ENCODE measurements around the gene ZFPL1.

The ZFPL1 gene

GRCh38 chr11:65072631-65072966 lies 11.4 kb upstream of the ZFPL1 start:
- Histone ChIP-seq H3K27ac (ENCODE audit: low read depth in 2 of 2, low read length in 2 of 2) (no peak overlapping the region), H3K9ac (ENCODE audit: low read depth in 1 of 2, low read length in 2 of 2) (no peak overlapping the region), H3K9me3 (ENCODE audit: control insufficient read depth in 2 of 2, low read length in 2 of 2) (no peaks in the 10 kb centered on the region), H3K4me3 (ENCODE audit: low read length in 2 of 2) (no peak overlapping the region), H3K36me3 (ENCODE audit: control insufficient read depth in 2 of 2, insufficient read depth in 2 of 2, low read length in 2 of 2) (no peaks in the 10 kb centered on the region), H3K27me3 (ENCODE audit: control insufficient read depth in 2 of 2, insufficient read depth in 2 of 2, low read length in 2 of 2) (no peaks in the 10 kb centered on the region), H3K4me1 (ENCODE audit: control insufficient read depth in 2 of 2, insufficient read depth in 2 of 2, low read length in 2 of 2) (no peaks in the 10 kb centered on the region)

GRCh38 chr11:65077451-65077850 lies 6.6 kb upstream of the ZFPL1 start:
- Histone ChIP-seq H3K9me3 (ENCODE audit: control insufficient read depth in 2 of 2, low read length in 2 of 2) (no peaks in the 10 kb centered on the region), H3K4me1 (ENCODE audit: control insufficient read depth in 2 of 2, insufficient read depth in 2 of 2, low read length in 2 of 2) (peaks cover 3 to 6% of the 10 kb centered on the region in 2 donors), H3K27me3 (ENCODE audit: control insufficient read depth in 2 of 2, insufficient read depth in 2 of 2, low read length in 2 of 2) (no peaks in the 10 kb centered on the region), H3K4me3 (ENCODE audit: low read length in 2 of 2) (no peak overlapping the region), H3K27ac (ENCODE audit: low read depth in 2 of 2, low read length in 2 of 2) (no peak overlapping the region), H3K9ac (ENCODE audit: low read depth in 1 of 2, low read length in 2 of 2) (no peak overlapping the region), H3K36me3 (ENCODE audit: control insufficient read depth in 2 of 2, insufficient read depth in 2 of 2, low read length in 2 of 2) (no peaks in the 10 kb centered on the region)

GRCh38 chr11:65078151-65078550 lies 5.9 kb upstream of the ZFPL1 start:
- H3K9ac ChIP-seq (ENCODE audit: low read depth in 1 of 2, low read length in 2 of 2), result peak overlapping the region in 1 of 2 donors; percentile 26
- peaks cover 6% of the 10 kb centered on the region in 2 donors for H3K4me1 ChIP-seq (ENCODE audit: control insufficient read depth in 2 of 2, insufficient read depth in 2 of 2, low read length in 2 of 2)
- no peak overlapping the region for H3K27ac ChIP-seq (ENCODE audit: low read depth in 2 of 2, low read length in 2 of 2)
- no peaks in the 10 kb centered on the region for H3K36me3 ChIP-seq (ENCODE audit: control insufficient read depth in 2 of 2, insufficient read depth in 2 of 2, low read length in 2 of 2)
- H3K27me3 ChIP-seq (ENCODE audit: control insufficient read depth in 2 of 2, insufficient read depth in 2 of 2, low read length in 2 of 2), result no peaks in the 10 kb centered on the region
- no peaks in the 10 kb centered on the region for H3K9me3 ChIP-seq (ENCODE audit: control insufficient read depth in 2 of 2, low read length in 2 of 2)
- H3K4me3 ChIP-seq (ENCODE audit: low read length in 2 of 2), result no peak overlapping the region

GRCh38 chr11:65078786-65079342 lies 5.2 kb upstream of the ZFPL1 start:
- H3K4me1 ChIP-seq (ENCODE audit: control insufficient read depth in 2 of 2, insufficient read depth in 2 of 2, low read length in 2 of 2), result peaks cover 12% of the 10 kb centered on the region in 2 donors
- no peak overlapping the region for H3K4me3 ChIP-seq (ENCODE audit: low read length in 2 of 2)
- H3K36me3 ChIP-seq (ENCODE audit: control insufficient read depth in 2 of 2, insufficient read depth in 2 of 2, low read length in 2 of 2), result no peaks in the 10 kb centered on the region
- H3K9ac ChIP-seq (ENCODE audit: low read depth in 1 of 2, low read length in 2 of 2), result no peak overlapping the region
- no peaks in the 10 kb centered on the region for H3K27me3 ChIP-seq (ENCODE audit: control insufficient read depth in 2 of 2, insufficient read depth in 2 of 2, low read length in 2 of 2)
- H3K9me3 ChIP-seq (ENCODE audit: control insufficient read depth in 2 of 2, low read length in 2 of 2), result no peaks in the 10 kb centered on the region
- no peak overlapping the region for H3K27ac ChIP-seq (ENCODE audit: low read depth in 2 of 2, low read length in 2 of 2)

- Histone ChIP-seq H3K27me3 (ENCODE audit: control insufficient read depth in 2 of 2, insufficient read depth in 2 of 2, low read length in 2 of 2) (no peaks in the 10 kb centered on the region), H3K4me1 (ENCODE audit: control insufficient read depth in 2 of 2, insufficient read depth in 2 of 2, low read length in 2 of 2) (peaks cover 15 to 24% of the 10 kb centered on the region in 2 donors), H3K27ac (ENCODE audit: low read depth in 2 of 2, low read length in 2 of 2) (peak overlapping the region in 1 of 2 donors; percentile 96), H3K4me3 (ENCODE audit: low read length in 2 of 2) (peak overlapping the region; percentile 70 to 97), H3K9ac (ENCODE audit: low read depth in 1 of 2, low read length in 2 of 2) (peak overlapping the region; percentile 56 to 75), H3K9me3 (ENCODE audit: control insufficient read depth in 2 of 2, low read length in 2 of 2) (no peaks in the 10 kb centered on the region), H3K36me3 (ENCODE audit: control insufficient read depth in 2 of 2, insufficient read depth in 2 of 2, low read length in 2 of 2) (peaks cover 24 to 34% of the 10 kb centered on the region in 2 donors)
These were observed 738 bp upstream of the ZFPL1 start for GRCh38 chr11:65083134-65083833.

- no peaks in the 10 kb centered on the region for H3K9me3 ChIP-seq (ENCODE audit: control insufficient read depth in 2 of 2, low read length in 2 of 2)
- H3K36me3 ChIP-seq (ENCODE audit: control insufficient read depth in 2 of 2, insufficient read depth in 2 of 2, low read length in 2 of 2), result peaks cover 38 to 47% of the 10 kb centered on the region in 2 donors
These were observed 765 bp downstream of the ZFPL1 start for GRCh38 chr11:65084598-65085375.

GRCh38 chr11:65085446-65085845 lies 1.4 kb downstream of the ZFPL1 start:
- H3K4me3 ChIP-seq (ENCODE audit: low read length in 2 of 2), result no peak overlapping the region
- peaks cover 38 to 47% of the 10 kb centered on the region in 2 donors for H3K36me3 ChIP-seq (ENCODE audit: control insufficient read depth in 2 of 2, insufficient read depth in 2 of 2, low read length in 2 of 2)
- no peak overlapping the region for H3K27ac ChIP-seq (ENCODE audit: low read depth in 2 of 2, low read length in 2 of 2)
- H3K27me3 ChIP-seq (ENCODE audit: control insufficient read depth in 2 of 2, insufficient read depth in 2 of 2, low read length in 2 of 2), result no peaks in the 10 kb centered on the region
- H3K9me3 ChIP-seq (ENCODE audit: control insufficient read depth in 2 of 2, low read length in 2 of 2), result no peaks in the 10 kb centered on the region
- peaks cover 13 to 21% of the 10 kb centered on the region in 2 donors for H3K4me1 ChIP-seq (ENCODE audit: control insufficient read depth in 2 of 2, insufficient read depth in 2 of 2, low read length in 2 of 2)
- no peak overlapping the region for H3K9ac ChIP-seq (ENCODE audit: low read depth in 1 of 2, low read length in 2 of 2)

More at GRCh38 chr11:65084598-65085375, 765 bp downstream of the ZFPL1 start:
- peak overlapping the region; percentile 89 to 96 for H3K27ac ChIP-seq (ENCODE audit: low read depth in 2 of 2, low read length in 2 of 2)
- peak overlapping the region; percentile 75 to 96 for H3K9ac ChIP-seq (ENCODE audit: low read depth in 1 of 2, low read length in 2 of 2)
- peaks cover 13 to 21% of the 10 kb centered on the region in 2 donors for H3K4me1 ChIP-seq (ENCODE audit: control insufficient read depth in 2 of 2, insufficient read depth in 2 of 2, low read length in 2 of 2)
- H3K27me3 ChIP-seq (ENCODE audit: control insufficient read depth in 2 of 2, insufficient read depth in 2 of 2, low read length in 2 of 2), result no peaks in the 10 kb centered on the region
- peak overlapping the region; percentile 70 to 97 for H3K4me3 ChIP-seq (ENCODE audit: low read length in 2 of 2)

GRCh38 chr11:65086809-65087208 lies 2.8 kb downstream of the ZFPL1 start:
- H3K9ac ChIP-seq (ENCODE audit: low read depth in 1 of 2, low read length in 2 of 2), result no peak overlapping the region
- H3K4me3 ChIP-seq (ENCODE audit: low read length in 2 of 2), result no peak overlapping the region
- peaks cover 38 to 47% of the 10 kb centered on the region in 2 donors for H3K36me3 ChIP-seq (ENCODE audit: control insufficient read depth in 2 of 2, insufficient read depth in 2 of 2, low read length in 2 of 2)
- no peaks in the 10 kb centered on the region for H3K9me3 ChIP-seq (ENCODE audit: control insufficient read depth in 2 of 2, low read length in 2 of 2)
- peaks cover 13 to 21% of the 10 kb centered on the region in 2 donors for H3K4me1 ChIP-seq (ENCODE audit: control insufficient read depth in 2 of 2, insufficient read depth in 2 of 2, low read length in 2 of 2)
- H3K27ac ChIP-seq (ENCODE audit: low read depth in 2 of 2, low read length in 2 of 2), result no peak overlapping the region
- no peaks in the 10 kb centered on the region for H3K27me3 ChIP-seq (ENCODE audit: control insufficient read depth in 2 of 2, insufficient read depth in 2 of 2, low read length in 2 of 2)

- H3K9me3 ChIP-seq (ENCODE audit: control insufficient read depth in 2 of 2, low read length in 2 of 2), result no peaks in the 10 kb centered on the region
- no peak overlapping the region for H3K9ac ChIP-seq (ENCODE audit: low read depth in 1 of 2, low read length in 2 of 2)
- no peak overlapping the region for H3K4me3 ChIP-seq (ENCODE audit: low read length in 2 of 2)
- no peaks in the 10 kb centered on the region for H3K27me3 ChIP-seq (ENCODE audit: control insufficient read depth in 2 of 2, insufficient read depth in 2 of 2, low read length in 2 of 2)
- H3K36me3 ChIP-seq (ENCODE audit: control insufficient read depth in 2 of 2, insufficient read depth in 2 of 2, low read length in 2 of 2), result peaks cover 38 to 47% of the 10 kb centered on the region in 2 donors
- H3K27ac ChIP-seq (ENCODE audit: low read depth in 2 of 2, low read length in 2 of 2), result no peak overlapping the region
- peaks cover 13 to 21% of the 10 kb centered on the region in 2 donors for H3K4me1 ChIP-seq (ENCODE audit: control insufficient read depth in 2 of 2, insufficient read depth in 2 of 2, low read length in 2 of 2)
These were observed 3.2 kb downstream of the ZFPL1 start for GRCh38 chr11:65087216-65087615.

- no peak overlapping the region for H3K9ac ChIP-seq (ENCODE audit: low read depth in 1 of 2, low read length in 2 of 2)
- no peaks in the 10 kb centered on the region for H3K27me3 ChIP-seq (ENCODE audit: control insufficient read depth in 2 of 2, insufficient read depth in 2 of 2, low read length in 2 of 2)
- peaks cover 13 to 21% of the 10 kb centered on the region in 2 donors for H3K4me1 ChIP-seq (ENCODE audit: control insufficient read depth in 2 of 2, insufficient read depth in 2 of 2, low read length in 2 of 2)
These were observed 3.8 kb downstream of the ZFPL1 start for GRCh38 chr11:65087827-65088226.

More at GRCh38 chr11:65087827-65088226, 3.8 kb downstream of the ZFPL1 start:
- Histone ChIP-seq H3K4me3 (ENCODE audit: low read length in 2 of 2) (no peak overlapping the region), H3K27ac (ENCODE audit: low read depth in 2 of 2, low read length in 2 of 2) (no peak overlapping the region), H3K36me3 (ENCODE audit: control insufficient read depth in 2 of 2, insufficient read depth in 2 of 2, low read length in 2 of 2) (peaks cover 38 to 47% of the 10 kb centered on the region in 2 donors), H3K9me3 (ENCODE audit: control insufficient read depth in 2 of 2, low read length in 2 of 2) (no peaks in the 10 kb centered on the region)
